HCT116 (cell line): Measurements from ENCODE around the gene TAF1B.

Source experiments
- ATF3 ChIP-seq: IDR thresholded peaks from 2 replicates; pipeline ENCODE4 v1.6.1; 2012
- EZH2 ChIP-seq: fragments of 200-600 bp; sonication (generic); IDR thresholded peaks from 2 replicates; pipeline ENCODE4 v1.6.1; 2017; ENCODE audit warnings: antibody characterized with exemption, mixed run types
- EZH2phosphoT487 ChIP-seq: fragments of 200-600 bp; IDR thresholded peaks from 2 replicates; pipeline ENCODE4 v1.6.1; 2018; ENCODE audit warnings: antibody characterized with exemption, borderline replicate concordance
- POLR2A ChIP-seq: IDR thresholded peaks from 2 replicates; pipeline ENCODE4 v1.7.0; 2011; ENCODE audit warnings: borderline replicate concordance; ENCODE audit not compliant: insufficient read depth, insufficient read length; ENCODE audit errors: extremely low read depth
- TCF7L2 ChIP-seq: IDR thresholded peaks from 2 replicates; pipeline ENCODE4 v1.7.0; 2011; ENCODE audit warnings: borderline replicate concordance, inconsistent platforms; ENCODE audit not compliant: insufficient read depth, insufficient read length; ENCODE audit errors: extremely low read depth
- ZNF274 ChIP-seq: fragments of 200-500 bp; sonication (Bioruptor generic); IDR thresholded peaks from 2 replicates; pipeline ENCODE4 v1.6.1; 2014; ENCODE audit warnings: mild to moderate bottlenecking, low read depth, low read length, inconsistent platforms
- TF ChIP-seq, protein P1 (sequence below), 3 experiments: fragments of 200-600 bp in 1 of 3; sonication (generic) in 1 of 3; IDR thresholded peaks in 2 of 3; conservative IDR thresholded peaks in 1 of 3; 2 replicates each; pipeline ENCODE4 v1.5.1; 2012 to 2017; ENCODE audit warnings: low read depth in 2 of 3, low read length in 2 of 3, antibody characterized with exemption in 1 of 3, borderline replicate concordance in 1 of 3, control low read depth in 1 of 3, mild to moderate bottlenecking in 1 of 3, mixed read lengths in 1 of 3, mixed run types in 1 of 3, moderate library complexity in 1 of 3; ENCODE audit not compliant: insufficient read depth in 1 of 3
- TF ChIP-seq, protein P2 (sequence below): IDR thresholded peaks from 2 replicates; pipeline ENCODE4 v1.6.1; 2012; ENCODE audit warnings: low read depth

GRCh38 chr2:9836517-9836916, 6.8 kb upstream of the TAF1B start:
- TF ChIP-seq ATF3 (no peak), ZNF274 (no peak), TCF7L2 (no peak), EZH2 (no peak), POLR2A (no peak), EZH2phosphoT487 (no peak)
- TF ChIP-seq, protein P1, sequence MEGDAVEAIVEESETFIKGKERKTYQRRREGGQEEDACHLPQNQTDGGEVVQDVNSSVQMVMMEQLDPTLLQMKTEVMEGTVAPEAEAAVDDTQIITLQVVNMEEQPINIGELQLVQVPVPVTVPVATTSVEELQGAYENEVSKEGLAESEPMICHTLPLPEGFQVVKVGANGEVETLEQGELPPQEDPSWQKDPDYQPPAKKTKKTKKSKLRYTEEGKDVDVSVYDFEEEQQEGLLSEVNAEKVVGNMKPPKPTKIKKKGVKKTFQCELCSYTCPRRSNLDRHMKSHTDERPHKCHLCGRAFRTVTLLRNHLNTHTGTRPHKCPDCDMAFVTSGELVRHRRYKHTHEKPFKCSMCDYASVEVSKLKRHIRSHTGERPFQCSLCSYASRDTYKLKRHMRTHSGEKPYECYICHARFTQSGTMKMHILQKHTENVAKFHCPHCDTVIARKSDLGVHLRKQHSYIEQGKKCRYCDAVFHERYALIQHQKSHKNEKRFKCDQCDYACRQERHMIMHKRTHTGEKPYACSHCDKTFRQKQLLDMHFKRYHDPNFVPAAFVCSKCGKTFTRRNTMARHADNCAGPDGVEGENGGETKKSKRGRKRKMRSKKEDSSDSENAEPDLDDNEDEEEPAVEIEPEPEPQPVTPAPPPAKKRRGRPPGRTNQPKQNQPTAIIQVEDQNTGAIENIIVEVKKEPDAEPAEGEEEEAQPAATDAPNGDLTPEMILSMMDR (IDR thresholded peaks at IDR 0.05 in 2 of 3, conservative IDR thresholded peaks at IDR 0.05 in 1 of 3; ENCODE audit: borderline replicate concordance in 1 of 3, insufficient read depth in 1 of 3, low read depth in 2 of 3, low read length in 2 of 3) = no peak
- TF ChIP-seq, protein P2, sequence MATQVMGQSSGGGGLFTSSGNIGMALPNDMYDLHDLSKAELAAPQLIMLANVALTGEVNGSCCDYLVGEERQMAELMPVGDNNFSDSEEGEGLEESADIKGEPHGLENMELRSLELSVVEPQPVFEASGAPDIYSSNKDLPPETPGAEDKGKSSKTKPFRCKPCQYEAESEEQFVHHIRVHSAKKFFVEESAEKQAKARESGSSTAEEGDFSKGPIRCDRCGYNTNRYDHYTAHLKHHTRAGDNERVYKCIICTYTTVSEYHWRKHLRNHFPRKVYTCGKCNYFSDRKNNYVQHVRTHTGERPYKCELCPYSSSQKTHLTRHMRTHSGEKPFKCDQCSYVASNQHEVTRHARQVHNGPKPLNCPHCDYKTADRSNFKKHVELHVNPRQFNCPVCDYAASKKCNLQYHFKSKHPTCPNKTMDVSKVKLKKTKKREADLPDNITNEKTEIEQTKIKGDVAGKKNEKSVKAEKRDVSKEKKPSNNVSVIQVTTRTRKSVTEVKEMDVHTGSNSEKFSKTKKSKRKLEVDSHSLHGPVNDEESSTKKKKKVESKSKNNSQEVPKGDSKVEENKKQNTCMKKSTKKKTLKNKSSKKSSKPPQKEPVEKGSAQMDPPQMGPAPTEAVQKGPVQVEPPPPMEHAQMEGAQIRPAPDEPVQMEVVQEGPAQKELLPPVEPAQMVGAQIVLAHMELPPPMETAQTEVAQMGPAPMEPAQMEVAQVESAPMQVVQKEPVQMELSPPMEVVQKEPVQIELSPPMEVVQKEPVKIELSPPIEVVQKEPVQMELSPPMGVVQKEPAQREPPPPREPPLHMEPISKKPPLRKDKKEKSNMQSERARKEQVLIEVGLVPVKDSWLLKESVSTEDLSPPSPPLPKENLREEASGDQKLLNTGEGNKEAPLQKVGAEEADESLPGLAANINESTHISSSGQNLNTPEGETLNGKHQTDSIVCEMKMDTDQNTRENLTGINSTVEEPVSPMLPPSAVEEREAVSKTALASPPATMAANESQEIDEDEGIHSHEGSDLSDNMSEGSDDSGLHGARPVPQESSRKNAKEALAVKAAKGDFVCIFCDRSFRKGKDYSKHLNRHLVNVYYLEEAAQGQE = no peak
